NCI-H748 (cell line): ENCODE results near the gene PARP1.
"Not testable (repeated sequence)": the region's sequence is repeated elsewhere in the genome, so short reads cannot be mapped to it uniquely, and the experiment has no call there.

ENCODE experiments used
- DNase-seq: peaks from one replicate; lab custom pipeline; 2025; ENCODE audit not compliant: unreplicated experiment; lab: John Stamatoyannopoulos, UW

The PARP1 gene

DNA sequence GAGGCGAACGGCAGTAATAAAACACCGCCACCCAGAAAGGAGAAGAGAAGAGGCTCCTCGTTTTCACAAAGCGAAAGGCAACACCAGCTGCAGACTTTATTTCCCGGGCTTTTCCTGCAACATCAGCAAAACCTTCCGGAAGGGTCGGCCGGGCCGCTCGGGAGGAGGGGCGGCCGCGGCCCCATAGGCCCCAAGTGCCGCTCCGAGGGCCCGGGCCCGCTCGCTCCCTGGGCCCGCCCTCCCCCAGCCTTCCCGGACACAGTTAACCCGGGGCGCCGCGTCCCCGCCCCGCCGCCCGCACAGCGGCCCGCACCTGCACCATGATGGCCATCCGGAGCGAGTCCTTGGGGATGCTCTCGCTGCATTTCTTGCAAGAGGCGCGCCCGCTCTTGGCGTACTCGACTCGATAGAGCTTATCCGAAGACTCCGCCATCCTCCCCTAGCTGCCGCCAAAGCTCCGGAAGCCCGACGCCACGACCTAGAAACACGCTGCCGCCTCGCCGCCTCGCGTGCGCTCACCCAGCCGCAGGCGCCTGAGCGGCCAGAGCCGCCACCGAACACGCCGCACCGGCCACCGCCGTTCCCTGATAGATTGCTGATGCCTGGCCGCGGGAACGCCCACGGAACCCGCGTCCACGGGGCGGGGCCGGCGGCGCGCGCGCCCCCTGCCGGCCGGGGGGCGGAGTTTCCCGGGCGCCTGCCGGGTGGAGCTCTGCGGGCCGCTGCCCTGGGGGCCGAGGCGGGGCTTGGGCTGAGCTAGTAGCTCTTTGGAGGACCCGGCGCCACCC, at the start of gene PARP1:
TSS of gene PARP1 (minus strand) at position 597 of the 788 bp plus-strand sequence. CDS start at position 433, 164 bp downstream.
- peak; percentile 83 for DNase-seq

DNA sequence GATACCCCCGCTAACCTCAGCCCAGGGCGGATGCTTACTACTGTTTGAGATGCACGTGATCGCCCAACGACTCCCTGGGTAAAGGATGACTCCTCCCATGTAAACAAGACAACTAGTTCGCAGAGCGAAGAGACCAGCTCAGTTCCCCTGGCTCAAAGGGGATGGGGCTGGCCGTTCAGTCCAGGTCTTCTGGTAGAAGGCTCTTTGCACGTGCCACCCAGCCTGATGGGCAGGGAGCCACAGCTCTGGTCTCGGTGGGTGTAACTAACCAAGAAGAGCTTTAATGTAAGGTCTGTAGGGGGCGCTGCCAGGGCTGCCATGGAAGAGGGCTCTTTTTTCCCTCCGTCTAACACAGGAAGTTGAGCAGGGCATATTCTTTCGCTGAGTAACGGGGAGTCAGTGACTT, 49.4 kb upstream of the PARP1 start:
- peak; percentile 16 for DNase-seq

DNA sequence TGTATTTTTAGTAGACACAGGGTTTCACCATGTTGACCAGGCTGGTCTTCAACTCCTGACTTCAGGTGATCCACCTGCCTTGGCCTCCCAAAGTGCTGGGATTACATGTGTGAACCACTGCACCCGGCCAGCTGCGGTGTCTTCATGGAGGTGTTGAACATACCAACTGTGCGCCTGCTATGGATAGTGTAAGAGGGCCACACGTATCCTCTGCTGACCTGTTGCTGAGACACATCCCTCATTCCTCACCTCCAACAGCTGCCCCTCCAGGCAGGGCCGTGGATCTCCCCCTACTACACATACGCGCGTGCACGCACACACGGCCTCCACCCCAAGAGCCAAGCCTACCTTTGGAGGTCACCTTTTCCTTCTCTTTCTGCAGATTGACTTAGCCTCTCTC, 48.0 kb upstream of the PARP1 start:
- no peak for DNase-seq

DNA sequence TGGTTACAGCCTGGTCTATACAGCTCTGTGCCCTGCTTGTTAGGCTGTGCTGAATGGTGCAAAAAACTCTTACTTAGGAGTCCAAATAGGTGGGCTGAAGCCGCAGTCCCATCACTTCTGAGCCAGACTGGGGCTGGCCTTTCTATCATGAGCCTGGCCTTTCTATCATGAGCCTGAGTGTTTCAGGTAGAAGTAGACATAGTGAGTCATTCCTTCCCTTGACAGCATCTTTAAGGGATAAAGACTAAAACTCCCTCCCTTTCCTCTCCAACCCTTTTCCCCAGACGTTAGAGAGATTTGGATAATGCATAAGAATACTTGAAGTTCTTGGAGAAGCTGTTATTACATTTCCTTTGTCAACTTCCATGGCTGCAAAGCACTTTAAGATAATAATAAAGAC, 46.5 kb upstream of the PARP1 start:
- no peak for DNase-seq

DNA sequence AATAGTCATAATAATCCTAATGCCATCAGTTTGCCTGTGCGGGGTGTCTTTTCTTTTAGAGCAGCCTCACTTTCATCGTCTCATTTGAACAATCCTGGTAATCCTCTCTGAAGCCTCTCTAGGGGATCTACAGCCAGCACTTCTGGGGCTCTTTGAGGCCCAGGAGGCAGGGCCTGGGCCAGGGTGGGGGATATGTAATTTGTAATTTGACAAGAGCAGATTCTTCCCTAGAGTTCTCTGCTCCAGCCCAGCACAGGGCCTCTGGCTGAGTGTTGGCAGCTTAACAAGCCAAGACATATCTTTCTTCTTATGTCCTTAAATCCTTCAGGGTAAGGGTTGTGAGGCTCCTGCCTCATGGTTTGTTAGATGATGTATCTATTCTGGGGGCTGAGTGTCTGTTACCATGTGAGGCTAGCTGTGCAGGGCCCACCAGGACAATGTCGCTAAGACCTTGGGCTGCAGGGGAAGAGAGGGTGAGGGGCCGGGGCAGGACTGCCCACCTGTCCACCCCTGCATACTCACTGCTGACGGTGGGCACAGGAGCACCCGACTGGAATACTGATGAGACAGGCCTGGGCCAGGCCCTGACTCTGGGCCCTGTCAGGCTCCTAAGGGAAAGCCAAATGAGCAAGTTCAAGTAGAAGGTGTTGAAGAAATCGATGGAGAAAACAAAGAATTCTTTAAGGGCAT, 45.3 kb upstream of the PARP1 start:
- no peak for DNase-seq

DNA sequence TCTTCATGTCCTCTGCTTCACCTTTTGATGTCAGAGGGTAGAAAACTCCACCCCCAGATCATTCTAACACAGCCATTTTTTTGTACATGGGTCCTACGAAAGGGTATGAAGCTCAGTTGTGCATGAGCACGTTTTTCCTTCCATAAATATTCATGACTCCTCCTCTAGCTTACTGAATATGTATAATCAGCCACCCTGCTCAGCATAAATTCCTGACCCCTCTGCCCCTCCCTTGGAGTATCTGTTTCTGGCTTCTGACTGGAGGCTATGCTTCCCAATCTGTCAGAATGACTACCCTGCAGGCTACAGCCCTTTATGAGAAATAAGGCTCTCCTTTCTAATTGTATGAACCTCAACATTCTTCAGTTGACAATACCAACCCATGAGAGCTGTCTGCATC, 42.8 kb upstream of the PARP1 start:
- DNase-seq, result no peak

DNA sequence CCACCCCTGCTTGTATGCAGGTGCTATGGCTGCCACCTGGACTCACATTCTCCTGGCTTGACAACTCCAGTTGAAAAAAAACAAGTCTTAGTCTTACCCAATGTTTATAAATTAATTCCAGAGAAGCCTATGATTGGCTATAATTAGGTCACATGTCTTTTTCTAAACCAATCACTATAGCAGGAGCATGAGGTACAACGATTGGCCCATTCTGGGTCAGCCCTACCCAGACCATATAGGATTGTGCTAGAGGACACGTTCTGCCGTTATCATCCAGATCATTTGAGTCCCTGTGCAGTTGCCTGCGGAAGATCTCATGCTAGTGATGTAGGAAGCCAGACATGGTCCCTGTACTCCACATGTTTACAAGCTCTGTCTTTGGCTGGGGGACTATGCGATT, 41.9 kb upstream of the PARP1 start:
- DNase-seq, result no peak

DNA sequence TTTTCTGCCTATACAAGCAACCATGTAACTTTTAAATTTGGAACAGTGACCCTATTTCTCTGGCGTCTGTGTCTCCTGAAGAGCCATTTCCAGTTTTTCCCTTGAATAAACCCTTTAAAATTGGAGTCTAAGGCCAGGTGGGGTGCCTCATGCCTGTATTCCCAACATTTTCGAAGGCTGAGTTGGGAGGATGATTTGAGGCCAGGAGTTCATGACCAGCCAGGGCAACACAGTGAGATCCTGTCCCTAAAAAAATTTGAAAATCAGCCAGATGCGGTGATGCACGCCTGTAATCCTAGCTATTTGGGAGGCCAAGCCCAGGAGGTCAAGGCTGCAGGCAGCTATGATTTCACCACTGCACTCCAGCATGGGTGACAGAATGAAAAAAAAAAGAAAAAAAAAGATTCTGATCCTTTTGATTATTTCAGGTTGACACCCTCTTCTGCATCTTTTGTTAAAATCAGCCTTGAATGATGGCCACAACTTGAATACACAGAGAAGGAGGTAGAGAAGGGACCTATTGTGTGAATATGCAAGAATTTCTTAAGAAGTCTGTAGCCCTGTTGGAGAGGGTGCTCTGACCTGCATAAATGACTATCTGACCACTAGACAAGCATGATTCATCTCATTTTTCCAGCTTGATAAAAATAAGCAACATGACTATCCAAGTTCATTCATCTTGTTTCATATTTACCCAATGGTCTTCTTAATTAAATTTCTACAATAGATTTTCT, 40.2 kb upstream of the PARP1 start:
- DNase-seq, result no peak

DNA sequence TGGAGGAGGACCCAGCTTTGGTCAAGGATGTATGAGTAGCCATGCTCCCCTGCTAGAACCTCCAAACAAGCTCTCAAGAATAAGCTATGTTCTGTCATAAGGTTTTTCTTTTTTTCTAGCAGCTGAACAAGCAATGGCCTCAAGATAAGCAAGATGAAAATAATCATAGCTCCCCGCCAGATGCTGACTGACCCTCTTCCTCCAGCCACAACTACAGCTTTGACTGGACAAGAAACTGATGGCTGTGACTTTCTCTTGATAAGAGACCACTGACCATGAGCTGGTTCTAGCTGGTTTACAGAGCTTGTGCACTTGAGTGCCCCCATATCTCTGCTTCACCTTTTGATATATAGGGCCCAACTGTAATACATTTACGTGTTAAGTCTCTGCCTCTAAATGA, 38.2 kb upstream of the PARP1 start:
- DNase-seq, result no peak

DNA sequence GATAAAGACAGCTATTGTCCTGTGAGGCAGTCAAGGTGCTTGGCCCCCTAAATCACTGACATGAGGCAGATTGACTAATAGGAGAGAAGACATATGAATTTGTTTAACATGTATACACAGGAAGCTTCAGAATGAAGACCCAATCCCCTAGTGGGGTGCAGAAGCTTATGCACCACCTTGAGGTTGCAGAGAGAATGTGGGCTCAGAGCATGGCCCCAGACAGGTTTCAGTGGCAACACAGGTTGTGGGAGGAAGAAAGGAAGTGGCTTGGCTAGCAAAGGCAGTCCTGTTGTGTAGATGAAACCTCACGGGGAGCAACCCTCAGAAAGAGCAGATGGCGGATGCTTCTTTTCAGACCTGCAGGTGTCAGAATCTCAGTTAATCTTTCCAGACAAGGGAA, 37.0 kb upstream of the PARP1 start:
- no peak for DNase-seq

DNA sequence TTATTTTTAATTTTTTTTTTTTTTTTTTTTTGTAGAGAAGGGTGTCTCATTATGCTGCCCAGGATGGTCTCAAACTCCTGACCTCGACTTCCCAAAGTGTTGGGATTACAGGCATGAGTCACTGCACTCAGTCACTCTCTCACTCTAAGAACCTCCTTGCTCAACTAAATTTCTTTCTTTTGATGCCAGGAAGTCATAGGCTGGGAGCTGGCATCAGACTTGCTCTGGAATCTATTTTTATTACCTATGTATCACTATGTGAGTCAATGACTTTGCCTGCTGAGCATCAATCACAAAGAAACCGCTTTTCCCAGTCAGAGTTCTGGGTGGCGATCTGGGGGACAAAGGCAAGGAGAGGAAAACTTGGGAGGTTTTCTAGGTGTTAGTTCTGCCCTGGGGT, 35.5 kb upstream of the PARP1 start:
- DNase-seq, result no peak

DNA sequence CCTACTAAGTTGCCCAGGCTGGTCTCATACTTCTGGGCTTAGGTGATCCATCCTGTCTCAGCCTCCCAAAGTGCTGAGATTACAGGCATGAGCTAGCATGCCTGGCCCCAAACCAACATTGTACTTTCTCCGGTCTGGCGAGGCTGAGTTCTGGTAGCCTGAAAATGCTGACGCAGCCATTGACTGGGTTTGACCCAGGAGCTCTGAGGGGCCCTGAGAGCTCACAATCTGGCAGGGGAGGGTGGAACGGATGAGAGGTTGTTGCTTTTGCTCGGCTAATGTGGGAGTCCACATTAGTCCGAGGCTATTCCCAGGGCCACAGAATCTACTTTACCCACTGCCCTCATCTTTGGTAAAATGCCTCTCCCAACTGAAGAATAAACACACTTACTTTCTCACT, 35.1 kb upstream of the PARP1 start:
- DNase-seq, result no peak

DNA sequence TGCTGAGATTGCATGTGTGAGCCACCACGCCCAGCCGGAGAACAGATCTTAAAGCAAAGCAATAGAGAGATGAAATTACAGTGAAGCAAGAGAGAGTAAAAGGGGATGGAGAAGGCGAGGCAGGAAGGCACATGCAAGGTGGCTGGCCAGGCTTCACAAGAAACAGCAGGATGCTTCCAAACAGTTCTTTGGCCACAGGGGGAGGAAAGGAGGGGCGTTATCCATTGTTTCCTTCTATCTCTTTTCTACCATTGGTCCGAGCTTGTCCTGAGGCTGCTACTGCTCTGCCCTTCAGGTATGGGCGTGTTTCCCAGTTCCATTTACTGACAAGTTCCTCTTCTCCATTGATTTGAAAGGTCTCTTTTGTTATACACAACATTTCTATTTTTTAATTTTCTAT, 33.7 kb upstream of the PARP1 start:
- no peak for DNase-seq

DNA sequence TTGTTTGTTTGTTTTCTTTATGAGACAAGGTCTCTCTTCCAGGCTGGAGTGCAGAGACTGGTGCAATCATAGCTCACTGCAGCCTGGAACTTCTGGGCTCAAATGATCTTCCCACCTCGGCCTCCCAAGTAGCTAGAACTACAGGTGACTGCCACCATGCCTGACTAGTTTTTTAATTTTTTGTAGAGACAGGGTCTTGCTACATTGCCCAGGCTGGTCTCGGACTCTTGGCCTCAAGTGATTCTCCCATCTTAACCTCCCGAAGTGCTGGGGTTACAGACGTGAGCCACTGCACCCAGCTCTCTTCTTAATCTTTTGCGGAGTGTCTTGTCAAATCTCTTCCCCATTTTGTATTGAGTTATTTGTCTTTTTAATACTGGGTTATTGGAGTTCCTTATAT, 32.6 kb upstream of the PARP1 start:
- no peak for DNase-seq

DNA sequence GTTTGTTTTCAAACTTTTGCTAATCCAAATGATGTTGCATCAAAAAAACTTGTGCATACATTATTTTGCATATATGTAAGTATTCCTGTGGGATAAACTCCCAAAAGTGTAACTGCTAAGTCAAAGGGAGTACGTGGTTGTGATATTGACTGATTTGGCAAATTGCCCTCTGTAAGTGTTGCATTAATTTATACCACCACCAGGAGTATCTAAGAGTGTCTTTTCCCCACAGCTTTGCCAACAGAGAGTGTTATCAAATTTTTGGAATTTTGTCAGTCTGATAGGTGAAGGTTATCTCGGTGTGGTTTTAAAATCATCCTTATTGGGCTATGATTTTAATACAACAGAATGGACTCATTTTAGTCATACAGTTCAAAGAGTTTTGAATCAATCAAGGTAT, 30.1 kb upstream of the PARP1 start:
- DNase-seq, result peak; percentile 6

DNA sequence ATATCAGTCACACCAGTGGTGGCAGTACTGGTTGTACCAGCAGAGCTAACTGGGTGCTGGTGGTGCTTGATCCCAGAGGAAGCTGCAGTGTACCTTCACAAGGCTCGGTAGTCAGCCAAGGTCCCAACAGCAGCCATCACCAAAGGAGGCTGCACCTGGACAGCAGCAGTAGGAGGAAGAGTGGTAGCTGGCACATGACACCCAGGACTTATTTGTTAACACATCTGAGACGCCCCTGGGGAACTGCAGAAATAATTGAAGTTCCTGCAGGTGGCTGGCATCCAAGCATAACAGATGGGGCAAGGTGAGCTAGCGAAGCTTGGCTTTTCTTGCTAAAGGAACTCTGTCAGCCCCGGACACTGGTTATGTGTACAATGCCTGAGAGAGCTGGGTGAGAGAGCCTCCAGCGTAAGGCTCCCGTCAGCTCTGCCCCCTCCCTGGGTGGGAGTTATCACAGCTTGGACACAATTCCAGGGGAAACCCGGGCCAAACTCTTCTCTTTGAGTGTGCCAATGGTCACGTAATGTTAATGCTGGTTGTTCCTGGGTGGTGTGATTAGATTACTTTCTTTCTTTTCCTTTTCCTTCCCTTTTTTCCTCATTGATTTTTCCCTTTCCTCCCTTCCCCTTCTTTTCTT, 29.1 kb upstream of the PARP1 start:
- peak; percentile 61 for DNase-seq

DNA sequence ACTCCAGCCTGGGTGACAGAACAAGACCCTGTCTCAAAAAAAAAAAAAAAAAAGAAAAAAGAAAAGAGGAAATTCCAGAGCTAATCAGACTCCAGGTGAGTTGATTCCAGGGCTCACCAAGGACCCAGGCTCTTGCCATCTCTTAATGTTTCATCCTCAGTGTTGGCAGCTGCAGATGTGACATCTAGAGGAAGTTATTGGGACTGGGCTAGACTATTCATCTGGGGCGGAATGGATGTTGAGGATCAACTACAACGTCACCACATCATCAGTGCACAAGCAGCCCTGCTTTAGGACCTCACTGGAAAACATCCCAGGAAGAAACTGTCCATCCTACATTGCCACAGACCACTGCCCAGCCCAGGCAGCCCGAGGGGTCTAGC, 28.6 kb upstream of the PARP1 start:
- DNase-seq, result no peak

DNA sequence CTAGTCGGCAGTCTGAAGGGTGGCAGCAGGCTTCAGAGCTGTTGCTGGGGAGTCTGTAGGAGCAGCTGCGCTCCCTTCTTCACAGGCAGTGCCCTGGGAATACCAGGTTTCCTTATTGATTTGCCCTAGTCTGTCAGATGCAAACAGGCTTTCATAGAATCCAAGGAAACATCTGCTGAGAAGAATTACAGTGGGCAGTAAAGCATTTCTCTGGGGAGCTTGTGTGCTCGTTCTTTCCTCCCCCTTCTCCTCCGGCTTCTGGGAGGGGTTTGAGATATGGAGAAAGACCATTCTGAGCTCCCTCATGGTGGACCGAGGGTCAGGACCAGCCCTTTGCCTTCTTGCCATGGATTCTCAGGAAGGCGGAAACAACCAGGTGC, 25.4 kb upstream of the PARP1 start:
- no peak for DNase-seq

DNA sequence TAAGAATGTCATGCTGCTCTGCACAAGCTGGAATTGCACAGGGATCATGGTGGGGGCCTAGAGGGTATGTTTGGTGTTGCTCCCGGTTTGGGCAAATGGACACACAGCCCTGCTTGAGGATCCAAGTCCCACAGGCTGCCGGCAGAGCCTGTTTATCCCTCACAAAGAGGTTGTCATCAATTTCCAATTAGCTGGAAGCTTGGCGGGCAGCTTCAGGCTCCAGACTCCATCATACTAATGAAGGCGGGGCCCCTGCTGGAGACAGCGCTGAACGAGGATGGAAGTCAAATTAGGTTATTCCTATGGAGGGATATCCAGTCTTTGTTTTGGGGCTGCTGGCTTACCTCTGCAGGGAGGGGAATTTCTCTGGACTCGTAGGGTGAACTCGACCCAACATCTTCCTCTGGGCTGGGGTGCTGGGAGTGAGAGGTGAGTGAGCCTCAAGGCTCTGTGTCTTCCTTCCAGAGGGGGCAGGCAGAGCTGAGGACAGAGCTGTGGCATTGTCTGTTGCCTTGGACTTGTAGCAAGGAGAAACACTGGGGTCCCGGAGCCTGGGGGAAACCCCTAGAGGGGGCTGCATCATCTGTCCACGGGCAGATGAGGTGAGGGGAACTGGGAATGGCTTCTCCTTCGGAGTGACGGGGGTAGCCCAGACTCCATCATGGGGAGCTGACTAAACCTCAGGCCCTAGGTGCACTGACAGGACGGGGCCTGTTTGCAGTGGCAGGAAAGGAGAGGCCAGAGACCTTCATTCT, 24.9 kb upstream of the PARP1 start:
- peak; percentile 45 for DNase-seq

DNA sequence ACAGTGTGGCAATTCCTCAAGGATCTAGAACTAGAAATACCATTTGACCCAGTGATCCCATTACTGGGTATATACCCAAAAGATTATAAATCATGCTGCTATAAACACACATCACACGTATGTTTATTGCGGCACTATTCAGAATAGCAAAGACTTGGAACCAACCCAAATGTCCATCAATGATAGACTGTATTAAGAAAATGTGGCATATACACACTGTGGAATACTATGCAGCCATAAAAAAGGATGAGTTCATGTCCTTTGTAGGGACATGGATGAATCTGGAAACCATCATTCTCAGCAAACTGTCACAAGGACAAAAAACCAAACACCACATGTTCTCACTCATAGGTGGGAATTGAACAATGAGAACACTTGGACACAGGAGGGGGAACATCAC, 24.0 kb upstream of the PARP1 start:
- not testable (repeated sequence) for DNase-seq
